Measurements from ENCODE around the gene KANK3. TPM values are rescaled to one million over a fixed set of nuclear protein-coding genes. Genes with fewer than 3 reads are reported as not detected.
A peak's percentile ranks its signal among the peaks of the same experiment; 100 is the strongest.

Gene KANK3
- total and polyA plus RNA-seq, 2 of the 8 experiments (the other 6 are each of a cell fraction or from before 2014, with no cell fraction given), result 2.5 to 4.2 TPM

DNA sequence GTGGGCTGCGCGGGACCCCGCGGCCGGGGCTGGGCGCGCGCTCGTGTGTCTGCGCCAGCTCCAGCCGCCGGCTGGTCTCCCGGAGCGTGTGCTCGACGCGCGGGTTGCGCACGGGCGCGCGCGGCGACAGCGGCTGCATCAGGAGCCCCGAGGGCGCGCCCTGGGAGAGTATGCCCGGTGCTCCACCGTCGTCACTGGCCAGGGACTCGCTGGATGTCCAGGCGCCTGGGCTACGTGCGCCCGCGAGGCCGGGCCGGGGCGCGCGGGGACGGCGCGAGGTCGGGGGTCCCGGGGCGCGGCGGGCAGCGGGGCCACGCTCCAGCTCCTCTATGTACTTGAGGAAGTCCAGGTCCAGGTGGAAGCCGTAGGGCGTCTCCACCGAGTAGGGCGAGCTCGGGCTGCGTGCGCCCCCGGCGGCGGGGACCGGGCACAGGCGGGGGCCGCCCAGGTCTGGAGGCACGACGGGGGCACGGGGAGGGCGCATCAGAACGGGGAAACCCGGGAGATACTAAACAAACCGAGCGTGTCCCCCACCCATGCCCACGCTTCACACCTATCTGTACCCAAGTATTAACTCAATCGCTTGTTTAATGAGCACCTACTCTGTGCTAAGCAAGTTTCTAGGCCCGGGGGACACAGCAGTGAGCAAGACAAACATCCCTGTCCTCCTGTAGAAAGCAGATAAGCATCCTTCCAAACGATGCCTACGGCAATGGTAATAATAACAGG, 7.6 kb downstream of the KANK3 start:
- H3K79me2 ChIP-seq (ENCODE audit: control insufficient read depth in 1 of 2, insufficient read depth in 2 of 2, low read length in 2 of 2), result no peaks in the 10 kb centered on the region
- H3K4me1 ChIP-seq (replicated peaks in 1 of 4; ENCODE audit: control insufficient read depth in 3 of 4, insufficient read depth in 4 of 4, low read length in 3 of 4), result peaks cover 0 to 21% (median 10%) of the 10 kb centered on the region in 4 experiments; a peak in 6 of 7 replicates
- 15% methylated on average over 43 of the region's 79 CpGs; no CpG with 5 or more reads in 1 of the 2 experiments for WGBS, 2 experiments (ENCODE audit: extremely low coverage in 1 of 2, insufficient coverage in 1 of 2, insufficient read length in 1 of 2, insufficient replicate concordance in 2 of 2, low coverage in 1 of 2, low lambda C conversion rate in 2 of 2, missing lambda C conversion rate in 1 of 2)
- ChIA-PET CTCF (ENCODE audit: partially characterized antibody) (interaction anchor here (0.9 to 3.7 kb wide), 6 partner anchors 8 to 30 kb away, joined by 3 to 32 read pairs (median 4); partner anchors contain the start of genes NDUFA7 and RPS28), POLR2A (ENCODE audit: partially characterized antibody) (interaction anchor here (0.9 to 27.1 kb wide), 7 partner anchors 8 to 57 kb away, joined by 3 to 583 read pairs (median 5); partner anchors contain the start of genes ANGPTL4, CD320, NDUFA7 and RPS28)
- no peak overlapping the region for H3K4ac ChIP-seq (replicated peaks; ENCODE audit: insufficient read length, low read depth, low read length)
- H4K91ac ChIP-seq (replicated peaks; ENCODE audit: insufficient read length, low read length), result no peak overlapping the region
- H3K4me3 ChIP-seq (ENCODE audit: extremely low read depth in 1 of 4, insufficient read depth in 2 of 4, low read depth in 3 of 4, low read length in 4 of 4), result peak overlapping the region; percentile 38 to 56 (median 43); a peak in 7 of 8 replicates
- H3K23me2 ChIP-seq (ENCODE audit: low read depth, low read length), result peaks cover 16% of the 10 kb centered on the region; the same call in 1 of the 2 replicates
- peak overlapping the region; percentile 84 for H4K8ac ChIP-seq (ENCODE audit: extremely low read depth, insufficient read depth, low read length)
- peak overlapping the region; percentile 81 to 85 for H3K4me2 ChIP-seq (ENCODE audit: insufficient read depth in 1 of 2, low read depth in 2 of 2, low read length in 2 of 2)
- no peak overlapping the region for H3K23ac ChIP-seq (ENCODE audit: insufficient read length)
- H3K56ac ChIP-seq (replicated peaks; ENCODE audit: insufficient read length, low read depth, low read length), result no peak overlapping the region
- H2BK5ac ChIP-seq (ENCODE audit: low read depth, low read length), result no peak overlapping the region
- H2BK12ac ChIP-seq (ENCODE audit: low read depth, low read length), result no peak overlapping the region
- no peak overlapping the region for H2BK20ac ChIP-seq (ENCODE audit: low read length)
- H3K27ac ChIP-seq (ENCODE audit: low read depth, low read length), result no peak overlapping the region
- FAIRE-seq (no peak), DNase-seq (ENCODE audit: low read depth in 1 of 2, low spot score in 2 of 2) (peak in 1 of 2 experiments; percentile 81)
- no peaks in the 10 kb centered on the region for H3K9me3 ChIP-seq (ENCODE audit: insufficient read depth in 2 of 2, low read depth in 1 of 2, low read length in 1 of 2)
- H3K18ac ChIP-seq (ENCODE audit: extremely low read depth, low read length), result no peak overlapping the region
- no peak overlapping the region for H2BK120ac ChIP-seq (replicated peaks; ENCODE audit: low read depth, low read length)
- no peak overlapping the region for H2BK15ac ChIP-seq (ENCODE audit: low read length)
- peak overlapping the region in 1 of 4 experiments; percentile 81; a peak in 1 of 7 replicates for H3K9ac ChIP-seq (replicated peaks in 1 of 4; ENCODE audit: extremely low read depth in 1 of 4, low read depth in 3 of 4, low read length in 3 of 4)
- 0 out of 8 replicates have a peak, but pooled peaks cover 0 to 4% (median 0%) of the 10 kb centered on the region in 4 experiments for H3K36me3 ChIP-seq (ENCODE audit: control insufficient read depth in 2 of 4, insufficient read depth in 4 of 4, low read length in 3 of 4)
- peaks cover 0 to 2% of the 10 kb centered on the region in 2 experiments for H4K20me1 ChIP-seq (replicated peaks in 1 of 2; ENCODE audit: control insufficient read depth in 1 of 2, insufficient read depth in 2 of 2, low read length in 2 of 2)
- no peaks in the 10 kb centered on the region for H3K79me1 ChIP-seq (ENCODE audit: low read depth, low read length)
- H3K27me3 ChIP-seq (replicated peaks in 1 of 4; ENCODE audit: control insufficient read depth in 3 of 4, extremely low read depth in 1 of 4, insufficient read depth in 3 of 4, low read length in 3 of 4), result peaks cover 21 to 38% (median 33%) of the 10 kb centered on the region in 4 experiments
- no peak overlapping the region for H3K14ac ChIP-seq (ENCODE audit: insufficient read length)
- no peak overlapping the region for H4K5ac ChIP-seq (ENCODE audit: insufficient read length, low read depth, low read length)
- no peak overlapping the region for H2AK5ac ChIP-seq (ENCODE audit: low read depth, low read length)
- H2AFZ ChIP-seq (ENCODE audit: low read length), result peak overlapping the region; percentile 70; the same call in 1 of the 2 replicates
- TF ChIP-seq CHD1 (IDR thresholded peaks at IDR 0.05; ENCODE audit: low read depth, low read length) (no peak), GTF2F1 (IDR thresholded peaks at IDR 0.05; ENCODE audit: borderline replicate concordance, low read depth, low read length) (no peak), POLR2A (IDR thresholded peaks at IDR 0.05; ENCODE audit: control extremely low read depth in 1 of 2, low read depth in 2 of 2, low read length in 2 of 2) (no peak), TAF1 (IDR thresholded peaks at IDR 0.05; ENCODE audit: low read depth, low read length) (no peak; the same call in 1 of the 2 replicates), SAP30 (IDR thresholded peaks at IDR 0.05; ENCODE audit: insufficient read depth, insufficient replicate concordance, low read length) (no peak), HDAC2 (IDR thresholded peaks at IDR 0.05; ENCODE audit: borderline replicate concordance in 1 of 2, low read depth in 2 of 2, low read length in 2 of 2) (peak in 1 of 2 experiments; percentile 90; a peak in 2 of 4 replicates), RXRA (IDR thresholded peaks at IDR 0.05; ENCODE audit: insufficient read depth, low read depth, low read length) (no peak), NRF1 (IDR thresholded peaks at IDR 0.05; ENCODE audit: low read depth, low read length) (no peak), YY1 (IDR thresholded peaks at IDR 0.05; ENCODE audit: low read depth, low read length) (no peak), EZH2 (IDR thresholded peaks at IDR 0.05; ENCODE audit: low read depth, low read length, severe bottlenecking) (no peak)
- TF ChIP-seq, protein P1, sequence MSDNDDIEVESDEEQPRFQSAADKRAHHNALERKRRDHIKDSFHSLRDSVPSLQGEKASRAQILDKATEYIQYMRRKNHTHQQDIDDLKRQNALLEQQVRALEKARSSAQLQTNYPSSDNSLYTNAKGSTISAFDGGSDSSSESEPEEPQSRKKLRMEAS (IDR thresholded peaks at IDR 0.05), result no peak
